Stimulated activated CD8-positive, alpha-beta memory T cell treated with anti-CD3 and anti-CD28 coated beads, Interleukin-7, amount 100 ng/mL, for 1 hour (primary cell): ENCODE data around the gene EPB41L3.
"Not testable (repeated sequence)": the region's sequence is repeated elsewhere in the genome, so short reads cannot be mapped to it uniquely, and the experiment has no call there.

Experiments
- DNase-seq, 2 donors: peaks; one replicate each; pipeline ENCODE4 v3.0.0-alpha.2; 2020; ENCODE audit warnings: low read depth in 2 of 2

EPB41L3 gene

GRCh38 chr18:5496305-5496704 lies 47.5 kb downstream of the EPB41L3 start:
- DNase-seq, result no peak

DNA sequence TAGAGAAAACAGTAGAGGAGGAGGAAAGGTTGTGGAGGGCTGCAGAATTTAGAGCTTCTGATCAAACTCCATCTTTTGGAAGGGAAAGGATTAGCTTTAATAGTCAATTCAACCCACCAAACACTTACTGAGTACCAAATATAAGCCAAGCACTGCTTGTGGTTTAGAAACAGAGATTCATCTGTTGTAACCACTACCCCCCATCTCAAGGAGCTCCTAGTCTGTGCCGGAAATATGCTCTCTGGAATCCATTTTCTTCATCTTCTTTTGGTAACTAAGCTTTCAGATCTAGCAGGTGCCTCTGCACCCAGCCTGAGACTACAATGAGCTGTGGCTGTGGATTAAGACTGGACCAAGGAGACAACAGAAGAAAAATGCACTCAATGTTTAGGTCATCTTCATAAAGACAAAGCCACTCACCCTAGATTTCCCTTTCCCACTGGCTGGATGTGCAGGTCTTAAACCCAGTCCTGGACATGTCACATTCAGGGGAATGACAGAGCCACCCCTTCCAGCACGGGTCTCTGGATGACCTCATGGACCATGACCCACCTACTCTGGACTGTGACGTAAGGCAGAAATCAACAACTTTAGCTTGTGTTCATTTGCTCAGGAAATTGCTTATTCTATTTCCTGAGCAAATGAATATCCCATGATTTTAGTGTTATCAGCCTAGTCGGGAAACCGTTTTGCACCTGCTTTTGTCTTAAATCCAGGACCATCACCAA lies 52.9 kb downstream of the EPB41L3 start:
- DNase-seq, result no peak

DNA sequence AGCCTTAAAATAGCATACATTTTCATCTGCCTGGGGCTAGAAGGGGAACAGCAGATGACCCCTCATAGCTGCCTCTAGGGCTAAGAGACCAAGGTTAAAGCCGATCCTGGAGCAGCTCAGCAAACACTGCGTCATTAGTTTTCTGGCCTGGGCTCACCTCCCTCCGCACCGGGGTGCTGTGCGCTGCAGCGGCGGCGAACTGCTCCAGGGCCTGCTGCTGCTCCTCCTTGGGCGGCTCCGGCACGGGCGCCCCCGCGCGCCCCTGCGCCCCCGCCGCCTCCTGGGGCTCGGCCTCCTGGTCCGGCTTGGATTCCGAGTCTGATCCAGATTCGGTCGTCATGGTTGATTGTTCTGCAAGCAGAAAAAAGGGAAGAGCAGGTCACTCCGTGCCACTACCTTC lies 55.0 kb downstream of the EPB41L3 start:
- no peak for DNase-seq

GRCh38 chr18:5488044-5488443 lies 55.8 kb downstream of the EPB41L3 start:
- not testable (repeated sequence) for DNase-seq

DNA sequence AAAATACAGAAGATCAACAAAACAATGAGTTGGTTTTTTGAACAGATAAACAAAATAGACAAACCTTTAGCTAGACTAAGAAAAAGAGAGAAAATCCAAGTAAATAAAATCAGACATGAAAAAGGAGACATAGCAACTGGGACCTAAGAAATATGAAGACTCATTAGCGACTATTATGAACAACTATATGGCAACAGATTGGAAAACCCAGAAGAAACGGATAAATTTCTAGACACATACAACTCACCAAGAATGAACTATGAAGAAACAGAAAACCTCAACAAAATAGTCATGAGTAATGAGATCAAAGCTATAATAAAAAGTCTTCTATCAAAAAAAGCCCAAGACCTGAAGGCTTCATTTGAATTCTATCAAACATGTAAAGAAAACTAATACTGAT lies 59.3 kb downstream of the EPB41L3 start:
- no peak for DNase-seq

DNA sequence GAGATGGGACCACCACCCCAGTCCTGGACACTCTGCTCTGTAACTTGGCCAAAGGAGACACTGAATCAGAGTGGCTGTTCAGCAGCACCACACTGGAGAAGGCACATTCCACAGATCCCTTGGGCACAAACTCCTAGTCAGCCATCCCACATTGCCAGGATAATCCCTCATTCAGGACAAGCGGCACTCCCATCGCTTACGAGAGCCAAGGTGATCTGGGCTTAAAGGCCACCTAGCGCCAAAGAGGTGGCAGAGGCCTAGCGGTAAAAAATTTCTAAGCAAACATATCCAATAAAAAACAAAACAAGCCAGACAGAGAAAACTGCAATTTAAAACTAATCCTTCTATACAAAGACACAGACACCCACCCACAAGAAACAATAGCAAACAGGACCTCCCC lies 62.2 kb downstream of the EPB41L3 start:
- no peak for DNase-seq

- DNase-seq, result no peak
These were observed 65.5 kb downstream of the EPB41L3 start for GRCh38 chr18:5478261-5478660.

DNA sequence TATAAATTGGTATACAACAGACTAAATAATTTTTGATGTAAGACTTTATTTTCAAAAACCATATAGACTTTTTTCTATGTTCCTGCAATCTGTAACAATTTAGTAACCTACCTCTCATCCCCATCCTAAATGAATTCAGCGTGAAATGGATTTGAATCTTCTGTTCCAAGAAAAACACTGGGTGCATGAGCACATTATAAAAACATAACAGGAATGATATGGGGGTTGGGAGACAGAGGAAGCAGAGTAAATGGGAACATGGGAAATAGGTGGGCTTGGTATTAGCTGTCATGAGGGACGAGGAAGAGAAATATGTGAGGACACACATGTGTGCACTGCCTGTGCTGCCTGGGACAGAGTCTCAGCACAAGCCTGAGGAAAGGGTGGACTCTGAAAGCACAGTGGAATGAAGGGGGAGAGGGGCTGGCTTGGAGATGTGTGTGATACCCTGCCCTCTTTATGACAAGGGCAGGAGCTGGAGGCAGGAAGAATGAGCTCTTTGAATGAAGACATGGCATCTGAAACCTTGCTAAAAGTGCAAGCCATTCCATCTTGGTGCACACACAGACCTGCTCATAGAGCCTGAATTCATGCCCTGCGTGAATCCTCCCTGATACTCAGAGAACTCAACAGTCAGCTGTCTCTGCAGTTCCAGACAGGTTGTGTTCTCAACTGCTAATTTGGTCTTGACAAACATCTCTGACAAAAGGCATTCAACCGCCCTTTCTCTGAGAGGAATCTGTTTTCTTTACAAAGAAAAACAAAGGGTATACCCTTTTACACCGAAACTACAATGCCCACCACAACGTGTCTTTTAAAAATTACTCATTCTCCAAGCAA lies 66.6 kb downstream of the EPB41L3 start:
- DNase-seq, result no peak

- DNase-seq, result no peak
These were observed 68.5 kb downstream of the EPB41L3 start for GRCh38 chr18:5475267-5475666.

GRCh38 chr18:5469340-5469739 lies 74.5 kb downstream of the EPB41L3 start:
- DNase-seq, result no peak

GRCh38 chr18:5468394-5468793 lies 75.4 kb downstream of the EPB41L3 start:
- no peak for DNase-seq

DNA sequence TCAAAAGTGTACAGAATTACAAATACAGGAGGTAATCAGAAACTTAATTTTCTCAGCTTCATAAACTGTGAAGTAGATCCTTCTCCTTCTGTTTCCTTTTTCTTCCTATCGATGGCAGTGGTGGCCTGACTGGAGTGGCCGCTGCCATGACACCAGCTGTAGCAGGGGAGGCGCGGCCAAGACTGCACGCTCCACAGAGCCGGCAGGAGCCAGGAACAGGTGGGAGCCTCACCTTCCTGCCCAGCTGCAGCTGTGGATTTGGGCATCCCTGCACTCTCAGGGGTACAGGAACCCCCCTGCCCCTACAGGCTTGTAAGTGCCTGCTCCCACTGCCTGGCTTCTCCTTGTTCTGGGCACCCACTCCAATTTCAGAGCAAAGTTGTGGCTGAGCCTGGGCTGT lies 76.1 kb downstream of the EPB41L3 start:
- DNase-seq, result no peak

DNA sequence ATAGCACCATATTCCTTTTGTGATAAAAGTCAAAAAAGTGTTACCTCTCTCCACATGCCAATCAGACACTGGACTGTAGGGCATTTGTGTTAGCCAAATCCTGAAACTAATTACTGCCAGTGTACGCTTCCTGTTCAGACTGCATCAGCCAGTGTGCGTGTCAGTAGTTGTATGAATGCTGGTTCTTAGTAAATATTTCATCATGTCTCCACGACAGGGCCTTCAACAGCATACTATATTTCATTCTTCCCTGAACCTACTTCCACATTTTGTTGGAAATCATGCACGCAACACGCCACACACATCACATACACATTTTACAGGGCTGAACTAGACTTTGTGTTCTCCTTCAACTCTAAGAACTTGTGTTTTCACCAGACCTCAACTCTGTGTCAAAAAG lies 77.5 kb downstream of the EPB41L3 start:
- DNase-seq, result no peak

- no peak for DNase-seq
These were observed 79.5 kb downstream of the EPB41L3 start for GRCh38 chr18:5464251-5464650.

DNA sequence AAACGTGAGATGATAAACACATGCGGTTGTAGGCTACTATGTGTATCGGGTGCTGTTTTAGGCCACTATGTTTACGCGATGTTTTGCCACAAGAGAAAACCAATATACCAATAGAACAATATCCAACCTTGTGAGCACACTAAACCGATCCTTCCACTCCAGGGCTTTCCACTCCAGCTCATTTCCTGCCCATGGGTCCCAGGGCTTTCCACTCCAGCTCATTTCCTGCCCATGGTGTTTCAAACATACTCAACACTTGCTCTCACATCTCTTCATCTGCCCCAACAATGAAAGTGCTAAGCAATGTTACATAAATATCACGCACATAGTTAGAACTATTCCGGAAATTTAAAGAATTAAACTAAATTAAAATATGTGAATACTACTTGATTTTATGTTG lies 80.0 kb downstream of the EPB41L3 start:
- DNase-seq, result no peak

- DNase-seq, result no peak
These were observed 80.4 kb downstream of the EPB41L3 start for GRCh38 chr18:5463390-5463789.

DNA sequence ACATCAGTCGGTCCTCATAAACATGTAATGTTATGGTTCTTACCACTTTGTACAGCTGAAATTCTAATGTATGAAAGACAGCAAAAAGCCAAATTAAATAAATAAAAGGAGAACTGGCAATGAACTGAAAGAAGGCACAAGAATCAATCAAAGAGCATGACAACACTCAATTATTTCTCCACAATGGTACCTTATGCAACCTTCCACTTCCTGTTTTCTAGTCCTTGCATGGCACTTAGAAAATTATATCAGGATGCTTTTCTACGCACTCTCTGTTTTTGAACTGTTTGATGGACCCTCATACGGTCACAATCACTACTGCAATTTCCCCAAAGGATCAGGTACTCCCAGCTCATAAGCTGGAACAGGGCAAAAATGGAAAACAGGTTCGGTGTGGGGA lies 81.6 kb downstream of the EPB41L3 start:
- DNase-seq, result no peak

DNA sequence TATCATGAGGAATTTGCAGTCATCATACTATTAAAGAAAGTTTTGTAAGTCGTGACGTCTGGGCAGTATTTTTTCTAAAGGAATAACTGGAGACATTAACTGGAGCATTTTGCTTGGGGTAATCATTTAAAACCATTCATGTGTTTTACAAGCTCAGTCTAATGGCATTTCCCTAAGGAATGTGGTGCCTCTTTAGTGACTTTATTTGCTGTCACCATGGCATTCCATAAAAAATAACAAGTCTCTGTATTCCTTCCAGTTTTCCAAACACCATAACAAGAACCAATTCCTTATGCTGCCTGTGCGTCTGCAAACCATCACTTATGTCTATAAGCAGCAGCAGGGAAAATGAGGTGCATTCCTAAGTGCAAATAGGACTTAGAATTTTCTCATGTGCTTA lies 82.8 kb downstream of the EPB41L3 start:
- no peak for DNase-seq

DNA sequence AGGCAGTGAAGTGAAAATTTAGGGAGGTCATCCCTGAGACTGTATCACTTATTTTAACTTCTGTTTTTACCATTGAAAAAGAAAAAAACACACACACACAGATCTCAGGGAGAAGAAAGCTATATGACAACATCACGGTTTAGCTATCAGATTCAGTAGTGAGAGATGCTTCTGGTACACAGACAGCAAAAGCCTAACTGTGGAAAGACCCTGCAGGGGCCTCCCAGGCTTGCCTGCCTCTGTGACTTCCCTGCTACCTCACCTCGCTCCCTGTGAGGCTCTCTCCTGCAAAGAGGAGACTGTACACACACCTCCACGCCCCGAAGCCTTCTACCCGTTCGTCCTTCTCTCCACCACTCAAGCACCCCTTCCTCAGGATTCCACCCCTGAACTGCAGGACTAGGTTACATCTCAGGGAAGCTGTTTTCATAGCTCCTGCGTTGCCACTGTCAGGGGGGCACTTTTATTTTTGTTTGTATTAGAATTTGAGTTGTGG lies 86.3 kb downstream of the EPB41L3 start:
- no peak for DNase-seq

DNA sequence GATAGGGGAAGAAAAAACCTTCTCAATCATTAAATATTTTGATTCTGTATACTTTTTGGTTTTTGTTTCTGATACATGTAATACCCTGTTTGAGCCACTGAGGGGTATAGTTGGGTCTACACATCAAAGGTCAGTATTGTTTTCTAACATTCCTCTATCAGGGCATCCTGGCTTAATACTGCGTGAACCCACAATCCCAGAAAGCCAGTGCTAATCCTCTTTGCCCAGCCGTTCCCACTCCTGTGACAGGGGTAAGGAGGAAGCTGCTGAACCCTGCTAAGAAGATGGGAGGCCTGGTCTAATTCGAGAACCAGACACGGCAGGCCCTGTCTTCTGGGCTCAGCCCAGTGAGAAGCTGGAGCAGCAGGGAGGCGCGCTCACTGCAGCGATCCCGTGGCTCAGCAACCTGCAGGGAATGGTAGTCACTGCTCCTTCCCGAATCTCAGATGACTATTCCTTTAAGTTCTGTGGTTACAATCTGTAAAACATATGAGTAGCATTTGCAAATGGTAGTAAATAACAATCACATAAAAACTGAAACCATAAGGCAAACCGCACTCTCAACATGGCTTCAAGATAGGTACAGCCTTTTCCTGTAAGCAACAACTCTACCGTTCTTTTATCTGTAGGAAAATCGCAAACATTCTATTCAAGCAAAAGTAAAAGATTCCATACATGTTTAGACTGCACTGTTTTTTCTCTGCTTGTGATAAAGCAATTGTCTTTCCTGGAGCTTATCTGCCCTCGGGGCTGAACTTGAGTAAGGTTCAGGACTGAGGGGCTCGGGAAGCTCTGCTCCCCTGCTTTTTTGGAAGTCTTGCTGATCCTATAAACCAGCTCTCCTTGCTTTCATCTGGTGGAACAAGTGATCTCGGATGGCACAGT lies 87.0 kb downstream of the EPB41L3 start:
- DNase-seq, result no peak

DNA sequence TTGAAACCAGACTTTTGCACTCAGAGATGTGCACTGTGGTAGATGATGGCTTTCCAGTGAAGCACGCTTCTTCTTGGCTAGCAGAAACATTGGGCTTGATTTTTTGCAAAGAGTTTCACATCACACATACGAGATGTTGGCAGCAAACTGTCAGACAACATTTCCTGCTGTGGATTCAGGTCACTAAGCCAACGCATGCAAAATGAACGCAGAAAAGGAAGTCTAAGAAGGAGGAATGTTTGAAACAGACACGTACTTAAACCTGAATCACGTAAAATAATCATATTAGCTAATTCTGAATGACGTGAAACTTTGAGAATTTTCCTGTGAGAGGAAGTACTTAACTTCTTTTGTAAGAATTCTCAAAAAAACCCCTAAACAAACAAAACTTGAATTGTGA lies 88.1 kb downstream of the EPB41L3 start:
- DNase-seq, result no peak

- no peak for DNase-seq
These were observed 90.8 kb downstream of the EPB41L3 start for GRCh38 chr18:5452943-5453443.
